HG03460 (cell line): ENCODE measurements around the gene CDA.

Experiments used
- ATAC-seq: cut with Tn5 transposase; IDR thresholded peaks from one replicate; pipeline ENCODE4 v1.9.1; 2021; ENCODE audit not compliant: unreplicated experiment

The CDA gene

DNA sequence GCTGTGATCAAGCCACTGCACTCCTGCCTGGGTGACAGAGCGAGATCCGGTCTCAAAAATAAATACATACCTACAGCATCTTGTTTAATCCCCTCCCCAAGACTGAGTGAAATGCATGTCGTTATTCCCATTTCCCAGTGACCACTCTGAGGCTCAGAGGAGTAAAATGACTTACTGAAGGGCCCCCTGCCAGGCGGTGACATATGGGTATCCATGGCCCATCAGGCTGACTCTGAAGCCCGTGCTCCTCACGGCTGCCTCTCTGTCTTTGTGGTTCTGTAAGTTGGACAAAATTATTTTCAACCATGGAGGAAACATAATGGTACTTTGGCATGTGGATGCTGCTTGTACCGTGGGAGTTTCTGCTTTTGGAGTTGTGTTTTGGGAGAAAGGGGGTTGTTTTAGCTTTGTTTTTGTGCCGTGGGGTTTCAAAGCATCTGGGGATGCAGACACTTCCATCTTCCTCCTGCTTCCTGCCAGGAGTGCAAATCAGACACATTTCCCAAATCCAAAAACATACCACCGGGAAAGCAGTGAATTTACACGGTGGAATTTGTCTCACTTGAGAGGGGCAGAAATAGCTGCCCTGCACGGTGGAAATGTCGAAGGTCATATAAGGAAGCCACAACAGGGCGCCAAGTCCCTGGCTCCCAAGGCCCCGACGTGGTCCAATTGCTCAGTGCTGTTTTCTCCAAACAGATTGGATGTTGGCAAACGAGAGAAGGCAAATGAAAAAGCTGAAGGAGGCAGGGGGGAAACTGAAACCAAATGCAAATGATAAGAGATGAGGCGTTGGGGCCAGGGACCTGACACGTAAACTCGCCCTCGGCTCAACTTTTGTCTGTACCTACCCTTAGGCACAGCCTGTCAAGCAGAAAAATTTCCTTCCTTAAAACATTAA lies 27.3 kb downstream of the CDA start:
- ATAC-seq = no peak

GRCh38 chr1:20616847-20617487 lies 28.1 kb downstream of the CDA start:
- no peak for ATAC-seq

- ATAC-seq = no peak
Observed at GRCh38 chr1:20618550-20618949, 29.7 kb downstream of the CDA start.

DNA sequence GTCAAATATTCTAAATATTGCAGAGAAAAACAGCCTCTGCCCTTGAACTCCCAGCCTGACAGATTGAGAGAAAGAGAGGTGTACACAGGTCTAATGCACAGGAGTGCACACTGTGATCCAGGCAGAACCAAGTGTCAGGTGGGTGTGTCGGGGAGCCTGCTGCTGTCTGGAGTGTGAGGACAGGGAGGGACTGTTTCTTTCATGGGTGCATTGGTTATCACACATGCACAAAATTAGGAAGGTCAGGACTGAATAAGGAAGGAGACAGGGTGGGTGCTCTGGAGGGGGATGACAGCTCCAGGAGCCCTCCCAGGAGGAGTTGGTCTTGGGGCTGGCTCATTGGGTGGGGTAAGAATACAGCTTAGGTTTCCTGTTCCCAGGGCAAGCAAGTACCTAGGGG lies 31.1 kb downstream of the CDA start:
- ATAC-seq = no peak

- ATAC-seq = no peak
Observed at GRCh38 chr1:20621012-20621411, 32.1 kb downstream of the CDA start.

DNA sequence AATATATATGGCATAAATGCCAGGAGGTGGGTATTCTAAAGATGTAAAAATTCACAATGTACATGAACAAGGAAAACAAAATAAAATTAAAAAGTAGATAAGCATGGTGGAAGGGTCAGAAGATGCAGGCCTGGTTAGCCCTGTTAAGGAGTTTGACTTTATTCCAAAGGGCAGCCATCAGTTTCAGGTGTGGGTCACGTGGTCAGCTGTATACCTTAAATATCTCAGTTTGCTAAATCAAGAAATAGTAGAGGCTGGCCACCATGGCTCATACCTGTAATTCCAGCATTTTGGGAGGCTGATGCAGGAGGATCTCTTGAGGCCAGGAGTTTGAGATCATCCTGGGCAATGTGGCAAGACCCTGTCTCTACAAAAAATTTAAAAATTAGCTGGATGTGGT lies 35.8 kb downstream of the CDA start:
- ATAC-seq = no peak

GRCh38 chr1:20625176-20626097 lies 36.5 kb downstream of the CDA start:
- no peak for ATAC-seq

GRCh38 chr1:20626098-20626427 lies 37.2 kb downstream of the CDA start:
- no peak for ATAC-seq

DNA sequence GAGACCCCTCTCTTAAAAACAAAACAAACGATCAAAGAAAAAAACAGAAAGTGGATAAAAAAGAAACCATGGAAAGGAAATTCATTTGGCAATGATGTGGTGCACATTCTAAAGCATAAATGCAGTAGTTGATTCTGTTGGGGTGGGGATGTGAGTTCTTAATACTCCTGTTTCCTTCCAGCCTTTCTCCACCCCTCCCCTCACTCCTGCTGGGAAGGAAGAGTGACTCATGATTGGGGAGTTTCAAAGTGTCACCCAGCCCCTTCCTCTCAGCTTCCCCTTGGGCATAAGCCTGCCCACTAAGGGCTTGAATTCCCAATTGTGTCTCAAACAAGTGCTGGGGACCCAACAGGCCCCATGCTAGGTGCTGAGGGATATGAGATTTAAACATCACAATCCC lies 37.6 kb downstream of the CDA start:
- no peak for ATAC-seq

DNA sequence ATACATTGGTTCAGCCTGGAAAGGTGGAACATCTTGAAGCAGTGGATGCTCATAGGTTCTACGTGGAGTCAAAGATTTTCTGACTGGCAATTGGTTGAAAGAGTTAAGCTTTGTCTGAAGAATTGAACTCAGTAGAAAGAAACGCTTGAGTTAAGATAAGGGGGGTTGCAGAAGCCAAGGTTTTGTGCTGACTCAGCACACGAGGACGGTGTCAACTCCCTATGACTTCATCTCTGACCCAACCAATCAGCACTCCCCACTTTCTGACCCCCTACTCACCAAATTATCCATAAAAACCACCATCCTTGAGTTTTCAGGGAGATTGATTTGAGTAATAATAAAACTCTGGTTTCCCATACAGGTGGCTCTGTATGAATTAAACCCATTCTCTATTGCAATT lies 41.8 kb downstream of the CDA start:
- no peak for ATAC-seq

GRCh38 chr1:20632386-20632785 lies 43.5 kb downstream of the CDA start:
- no peak for ATAC-seq

- peak; percentile 60 for ATAC-seq
Observed at GRCh38 chr1:20633190-20634064, 44.5 kb downstream of the CDA start, which contains the start of gene PINK1. PINK1 (plus strand) TSS chr1:20633458; CDS start chr1:20633549, 91 bp downstream.

- no peak for ATAC-seq
Observed at GRCh38 chr1:20634065-20634593, 45.2 kb downstream of the CDA start.

GRCh38 chr1:20634594-20635084 lies 45.7 kb downstream of the CDA start:
- no peak for ATAC-seq

DNA sequence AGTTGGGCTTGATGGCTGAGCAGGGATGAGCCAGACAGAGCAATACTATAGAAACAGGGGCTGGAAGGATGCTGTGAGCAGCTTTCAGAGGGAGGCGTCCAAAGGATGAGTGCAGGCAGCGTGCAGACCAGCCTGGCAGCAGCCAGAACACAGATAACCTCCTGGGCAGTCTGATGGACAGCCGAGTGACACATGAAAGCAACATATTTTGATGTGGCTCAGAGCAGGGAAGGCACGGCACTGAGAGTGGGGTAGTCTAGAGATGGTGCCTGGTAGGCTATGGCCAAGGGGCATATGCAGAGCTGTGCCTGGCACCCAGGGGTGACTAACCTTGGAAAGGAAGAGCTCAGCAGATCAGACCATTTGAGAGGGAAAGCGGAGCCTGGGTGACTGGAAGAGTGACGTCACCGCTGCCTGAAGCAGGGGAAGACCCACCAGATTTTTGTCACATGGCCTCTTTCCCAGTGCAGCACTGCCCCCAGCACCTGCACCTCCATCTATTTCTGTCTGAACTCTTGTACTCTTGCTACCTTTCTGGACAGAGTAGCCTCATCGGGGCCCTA lies 48.0 kb downstream of the CDA start:
- no peak for ATAC-seq

DNA sequence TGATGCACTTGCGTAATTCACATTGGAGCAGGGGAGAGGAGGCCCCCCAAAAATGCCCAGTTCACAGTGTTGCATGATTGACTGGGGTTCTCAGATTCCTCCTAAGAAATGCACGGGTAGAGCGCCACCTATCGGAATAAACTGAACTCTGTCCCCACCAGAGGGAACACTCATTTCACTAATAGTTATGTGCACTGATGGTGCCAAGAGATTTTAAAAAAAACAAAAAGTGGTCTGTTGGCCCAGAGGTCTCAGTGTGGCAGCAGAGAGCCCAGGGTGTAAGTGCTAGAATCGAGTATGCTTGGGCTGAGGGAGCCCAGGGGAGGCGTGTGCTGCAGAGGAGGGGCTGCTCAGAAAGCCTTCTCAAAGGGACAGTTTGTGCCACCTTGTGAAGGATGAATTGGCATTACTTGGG lies 51.3 kb downstream of the CDA start:
- no peak for ATAC-seq

GRCh38 chr1:20641975-20642374 lies 53.1 kb downstream of the CDA start:
- ATAC-seq = no peak

GRCh38 chr1:20643080-20643479 lies 54.2 kb downstream of the CDA start:
- ATAC-seq = no peak

DNA sequence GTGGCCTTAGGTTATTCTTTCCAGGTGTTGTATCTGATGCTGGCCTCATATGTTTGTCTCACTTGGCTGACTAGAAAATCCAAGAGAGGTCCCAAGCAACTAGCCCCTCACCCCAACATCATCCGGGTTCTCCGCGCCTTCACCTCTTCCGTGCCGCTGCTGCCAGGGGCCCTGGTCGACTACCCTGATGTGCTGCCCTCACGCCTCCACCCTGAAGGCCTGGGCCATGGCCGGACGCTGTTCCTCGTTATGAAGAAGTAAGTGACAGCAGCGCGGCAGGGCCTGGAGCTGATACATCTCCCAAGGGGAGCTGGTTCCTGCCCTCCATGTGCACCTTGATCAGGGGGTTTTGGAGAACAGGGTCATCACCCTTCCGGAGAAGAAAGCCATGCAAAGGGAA lies 55.5 kb downstream of the CDA start:
- no peak for ATAC-seq

- ATAC-seq = no peak
Observed at GRCh38 chr1:20645414-20645813, 56.5 kb downstream of the CDA start.
